K562 (cell line): ENCODE results near the gene GET4. TPM values are rescaled to one million over a fixed set of nuclear protein-coding genes. Genes with fewer than 3 reads are reported as not detected.
A peak's percentile ranks its signal among the peaks of the same experiment; 100 is the strongest.

Experiments used
- BACH1 ChIP-seq: fragments of 200-800 bp; sonication (Bioruptor generic); IDR thresholded peaks from 2 replicates; pipeline ENCODE4 v1.6.1; 2016; ENCODE audit warnings: missing genetic modification characterization, missing compliant biosample characterization
- BMI1 ChIP-seq: fragments of 150-350 bp; IDR thresholded peaks from 2 replicates; pipeline ENCODE4 v1.6.1; 2014; ENCODE audit warnings: low read length
- CHCHD3 ChIP-seq: fragments of 250-450 bp; sonication (Bioruptor Pico); IDR thresholded peaks from 2 replicates; pipeline ENCODE4 v2.1.2; 2022; ENCODE audit warnings: mild to moderate bottlenecking
- DNMT1 ChIP-seq: fragments of 450-650 bp; IDR thresholded peaks from 2 replicates; pipeline ENCODE4 v1.6.1; 2016; ENCODE audit warnings: antibody characterized with exemption, mild to moderate bottlenecking
- FIP1L1 ChIP-seq: fragments of 200-400 bp; formaldehyde crosslinking; IDR thresholded peaks from 2 replicates; pipeline ENCODE4 v1.6.1; 2018; ENCODE audit warnings: mild to moderate bottlenecking, low read depth, low read length; ENCODE audit not compliant: poor library complexity, severe bottlenecking
- HOXB6 ChIP-seq: fragments of 250-450 bp; sonication (Bioruptor Pico); IDR thresholded peaks from 2 replicates; pipeline ENCODE4 v1.5.1; 2022; ENCODE audit warnings: mild to moderate bottlenecking, borderline replicate concordance
- MEF2A ChIP-seq: IDR thresholded peaks from 2 replicates; pipeline ENCODE4 v1.6.1; 2011; ENCODE audit warnings: low read depth, mild to moderate bottlenecking, low read length, moderate library complexity; ENCODE audit not compliant: control insufficient read depth
- RBFOX2 ChIP-seq: fragments of 200-400 bp; formaldehyde crosslinking; IDR thresholded peaks from 2 replicates; pipeline ENCODE4 v1.6.1; 2017; ENCODE audit warnings: low read depth, mild to moderate bottlenecking, low read length, moderate library complexity
- ZC3H11A ChIP-seq: IDR thresholded peaks from 2 replicates; pipeline ENCODE4 v1.6.1; 2012; ENCODE audit warnings: low read depth, low read length, improper control_type of control experiment
- ZC3H8 ChIP-seq: fragments of 450-650 bp; IDR thresholded peaks from 2 replicates; pipeline ENCODE4 v1.6.1; 2017
- ZNF263 ChIP-seq: sonication (generic); formaldehyde crosslinking; IDR thresholded peaks from 2 replicates; pipeline ENCODE4 v1.8.0; 2022; ENCODE audit warnings: mild to moderate bottlenecking, missing genetic modification reagents, borderline replicate concordance
- ZNF778 ChIP-seq: fragments of 450-650 bp; formaldehyde crosslinking; IDR thresholded peaks from 2 replicates; pipeline ENCODE4 v1.4.0; 2020; ENCODE audit warnings: mild to moderate bottlenecking, moderate library complexity
- polyA plus RNA-seq, 8 experiments: library from polyadenylated mRNA; depleted of rRNA in 4 of 8; stranded (reverse) in 5 of 8; unstranded in 3 of 8; fragments of >200 nt; fragmentation: Nextera tagmentation in 2 of 8; fragmentation: Illumina TruSeq in 1 of 8; extraction: Ambion mirVana in 2 of 8; extraction: Trizol in 1 of 8; gene quantifications; 2 replicates each; pipeline versions ENCODE4 v1.2.1 to v1.2.3, GENCODE V29; 2011 to 2014; ENCODE audit warnings: inconsistent platforms in 1 of 8, missing spikeins in 1 of 8
- total RNA-seq, 7 experiments: library from RNA; depleted of rRNA in 6 of 7; stranded (reverse); fragments of >200 nt in 6 of 7; fragmentation: Illumina TruSeq in 2 of 7; extraction: Trizol in 2 of 7; gene quantifications; 2 replicates each; pipeline versions ENCODE4 v1.2.1 to v1.2.3, GENCODE V29; 2011 to 2021; ENCODE audit warnings: low replicate concordance in 1 of 7
- TF ChIP-seq, protein P1 (sequence below): fragments of 250-450 bp; sonication (Bioruptor Pico); IDR thresholded peaks from 2 replicates; pipeline ENCODE4 v1.4.0; 2020
- TF ChIP-seq, protein P2 (sequence below), 2 experiments: fragments of 450-650 bp; conservative IDR thresholded peaks; 2 replicates each; pipeline ENCODE4 v1.6.1; 2017; ENCODE audit warnings: mild to moderate bottlenecking in 2 of 2, moderate library complexity in 2 of 2
- TF ChIP-seq, protein P3 (sequence below): fragments of 250-450 bp; sonication (Bioruptor Pico); IDR thresholded peaks from 2 replicates; pipeline ENCODE4 v1.9.0; 2021; ENCODE audit warnings: mild to moderate bottlenecking, inconsistent platforms
- TF ChIP-seq, protein P4 (sequence below): IDR thresholded peaks from 2 replicates; pipeline ENCODE4 v1.6.1; 2016; ENCODE audit warnings: missing genetic modification characterization, missing compliant biosample characterization

GET4 gene
- total and polyA plus RNA-seq, 9 of the 15 experiments (the other 6 are each of a cell fraction or from before 2014, with no cell fraction given) = 0.99 to 122 (median 40.4) TPM

DNA sequence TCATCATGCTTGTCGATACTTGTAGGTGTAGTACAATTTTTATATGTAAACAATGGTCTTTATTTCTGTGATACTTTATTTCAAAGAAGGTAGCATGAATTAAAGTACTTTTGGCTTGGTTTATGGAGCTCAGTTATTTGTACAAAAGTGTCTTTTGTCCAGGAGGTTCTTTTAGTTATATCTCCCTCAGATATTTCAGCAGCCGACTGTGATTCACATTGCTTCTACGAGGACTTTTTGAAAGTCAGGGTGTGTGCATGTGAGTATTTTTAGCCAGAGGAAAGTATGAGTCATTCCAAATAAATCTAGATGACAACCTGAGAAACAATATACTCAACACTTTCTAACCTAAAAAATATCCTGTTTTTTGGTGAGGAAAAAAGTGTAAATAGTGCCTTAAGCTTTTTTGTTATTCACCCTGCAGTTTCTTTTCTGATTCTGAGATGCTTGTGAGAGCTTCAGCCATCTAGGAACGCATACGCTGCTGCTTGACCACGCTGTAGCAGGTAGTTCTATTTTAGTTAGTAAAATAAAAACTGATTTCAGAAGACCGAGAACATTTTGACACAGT, 44.7 kb upstream of the GET4 start (continued):
- TF ChIP-seq, protein P1, sequence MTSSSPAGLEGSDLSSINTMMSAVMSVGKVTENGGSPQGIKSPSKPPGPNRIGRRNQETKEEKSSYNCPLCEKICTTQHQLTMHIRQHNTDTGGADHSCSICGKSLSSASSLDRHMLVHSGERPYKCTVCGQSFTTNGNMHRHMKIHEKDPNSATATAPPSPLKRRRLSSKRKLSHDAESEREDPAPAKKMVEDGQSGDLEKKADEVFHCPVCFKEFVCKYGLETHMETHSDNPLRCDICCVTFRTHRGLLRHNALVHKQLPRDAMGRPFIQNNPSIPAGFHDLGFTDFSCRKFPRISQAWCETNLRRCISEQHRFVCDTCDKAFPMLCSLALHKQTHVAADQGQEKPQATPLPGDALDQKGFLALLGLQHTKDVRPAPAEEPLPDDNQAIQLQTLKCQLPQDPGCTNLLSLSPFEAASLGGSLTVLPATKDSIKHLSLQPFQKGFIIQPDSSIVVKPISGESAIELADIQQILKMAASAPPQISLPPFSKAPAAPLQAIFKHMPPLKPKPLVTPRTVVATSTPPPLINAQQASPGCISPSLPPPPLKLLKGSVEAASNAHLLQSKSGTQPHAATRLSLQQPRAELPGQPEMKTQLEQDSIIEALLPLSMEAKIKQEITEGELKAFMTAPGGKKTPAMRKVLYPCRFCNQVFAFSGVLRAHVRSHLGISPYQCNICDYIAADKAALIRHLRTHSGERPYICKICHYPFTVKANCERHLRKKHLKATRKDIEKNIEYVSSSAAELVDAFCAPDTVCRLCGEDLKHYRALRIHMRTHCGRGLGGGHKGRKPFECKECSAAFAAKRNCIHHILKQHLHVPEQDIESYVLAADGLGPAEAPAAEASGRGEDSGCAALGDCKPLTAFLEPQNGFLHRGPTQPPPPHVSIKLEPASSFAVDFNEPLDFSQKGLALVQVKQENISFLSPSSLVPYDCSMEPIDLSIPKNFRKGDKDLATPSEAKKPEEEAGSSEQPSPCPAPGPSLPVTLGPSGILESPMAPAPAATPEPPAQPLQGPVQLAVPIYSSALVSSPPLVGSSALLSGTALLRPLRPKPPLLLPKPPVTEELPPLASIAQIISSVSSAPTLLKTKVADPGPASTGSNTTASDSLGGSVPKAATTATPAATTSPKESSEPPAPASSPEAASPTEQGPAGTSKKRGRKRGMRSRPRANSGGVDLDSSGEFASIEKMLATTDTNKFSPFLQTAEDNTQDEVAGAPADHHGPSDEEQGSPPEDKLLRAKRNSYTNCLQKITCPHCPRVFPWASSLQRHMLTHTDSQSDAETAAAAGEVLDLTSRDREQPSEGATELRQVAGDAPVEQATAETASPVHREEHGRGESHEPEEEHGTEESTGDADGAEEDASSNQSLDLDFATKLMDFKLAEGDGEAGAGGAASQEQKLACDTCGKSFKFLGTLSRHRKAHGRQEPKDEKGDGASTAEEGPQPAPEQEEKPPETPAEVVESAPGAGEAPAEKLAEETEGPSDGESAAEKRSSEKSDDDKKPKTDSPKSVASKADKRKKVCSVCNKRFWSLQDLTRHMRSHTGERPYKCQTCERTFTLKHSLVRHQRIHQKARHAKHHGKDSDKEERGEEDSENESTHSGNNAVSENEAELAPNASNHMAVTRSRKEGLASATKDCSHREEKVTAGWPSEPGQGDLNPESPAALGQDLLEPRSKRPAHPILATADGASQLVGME (CRISPR knock-in tag) = no peak
- TF ChIP-seq, protein P2, sequence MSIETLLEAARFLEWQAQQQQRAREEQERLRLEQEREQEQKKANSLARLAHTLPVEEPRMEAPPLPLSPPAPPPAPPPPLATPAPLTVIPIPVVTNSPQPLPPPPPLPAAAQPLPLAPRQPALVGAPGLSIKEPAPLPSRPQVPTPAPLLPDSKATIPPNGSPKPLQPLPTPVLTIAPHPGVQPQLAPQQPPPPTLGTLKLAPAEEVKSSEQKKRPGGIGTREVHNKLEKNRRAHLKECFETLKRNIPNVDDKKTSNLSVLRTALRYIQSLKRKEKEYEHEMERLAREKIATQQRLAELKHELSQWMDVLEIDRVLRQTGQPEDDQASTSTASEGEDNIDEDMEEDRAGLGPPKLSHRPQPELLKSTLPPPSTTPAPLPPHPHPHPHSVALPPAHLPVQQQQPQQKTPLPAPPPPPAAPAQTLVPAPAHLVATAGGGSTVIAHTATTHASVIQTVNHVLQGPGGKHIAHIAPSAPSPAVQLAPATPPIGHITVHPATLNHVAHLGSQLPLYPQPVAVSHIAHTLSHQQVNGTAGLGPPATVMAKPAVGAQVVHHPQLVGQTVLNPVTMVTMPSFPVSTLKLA (conservative IDR thresholded peaks at IDR 0.05) = peak; percentile 41 to 48; a peak in 3 of 4 replicates
- TF ChIP-seq RBFOX2 = no peak
- no peak for TF ChIP-seq ZNF263
- no peak for TF ChIP-seq ZC3H8
- TF ChIP-seq HOXB6 = no peak
- TF ChIP-seq FIP1L1 = no peak
- no peak for TF ChIP-seq ZNF778
- TF ChIP-seq, protein P3, sequence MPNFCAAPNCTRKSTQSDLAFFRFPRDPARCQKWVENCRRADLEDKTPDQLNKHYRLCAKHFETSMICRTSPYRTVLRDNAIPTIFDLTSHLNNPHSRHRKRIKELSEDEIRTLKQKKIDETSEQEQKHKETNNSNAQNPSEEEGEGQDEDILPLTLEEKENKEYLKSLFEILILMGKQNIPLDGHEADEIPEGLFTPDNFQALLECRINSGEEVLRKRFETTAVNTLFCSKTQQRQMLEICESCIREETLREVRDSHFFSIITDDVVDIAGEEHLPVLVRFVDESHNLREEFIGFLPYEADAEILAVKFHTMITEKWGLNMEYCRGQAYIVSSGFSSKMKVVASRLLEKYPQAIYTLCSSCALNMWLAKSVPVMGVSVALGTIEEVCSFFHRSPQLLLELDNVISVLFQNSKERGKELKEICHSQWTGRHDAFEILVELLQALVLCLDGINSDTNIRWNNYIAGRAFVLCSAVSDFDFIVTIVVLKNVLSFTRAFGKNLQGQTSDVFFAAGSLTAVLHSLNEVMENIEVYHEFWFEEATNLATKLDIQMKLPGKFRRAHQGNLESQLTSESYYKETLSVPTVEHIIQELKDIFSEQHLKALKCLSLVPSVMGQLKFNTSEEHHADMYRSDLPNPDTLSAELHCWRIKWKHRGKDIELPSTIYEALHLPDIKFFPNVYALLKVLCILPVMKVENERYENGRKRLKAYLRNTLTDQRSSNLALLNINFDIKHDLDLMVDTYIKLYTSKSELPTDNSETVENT (CRISPR knock-in tag) = no peak
- peak; percentile 97 for TF ChIP-seq MEF2A
- no peak for TF ChIP-seq BACH1 (tag)
- TF ChIP-seq, protein P4, sequence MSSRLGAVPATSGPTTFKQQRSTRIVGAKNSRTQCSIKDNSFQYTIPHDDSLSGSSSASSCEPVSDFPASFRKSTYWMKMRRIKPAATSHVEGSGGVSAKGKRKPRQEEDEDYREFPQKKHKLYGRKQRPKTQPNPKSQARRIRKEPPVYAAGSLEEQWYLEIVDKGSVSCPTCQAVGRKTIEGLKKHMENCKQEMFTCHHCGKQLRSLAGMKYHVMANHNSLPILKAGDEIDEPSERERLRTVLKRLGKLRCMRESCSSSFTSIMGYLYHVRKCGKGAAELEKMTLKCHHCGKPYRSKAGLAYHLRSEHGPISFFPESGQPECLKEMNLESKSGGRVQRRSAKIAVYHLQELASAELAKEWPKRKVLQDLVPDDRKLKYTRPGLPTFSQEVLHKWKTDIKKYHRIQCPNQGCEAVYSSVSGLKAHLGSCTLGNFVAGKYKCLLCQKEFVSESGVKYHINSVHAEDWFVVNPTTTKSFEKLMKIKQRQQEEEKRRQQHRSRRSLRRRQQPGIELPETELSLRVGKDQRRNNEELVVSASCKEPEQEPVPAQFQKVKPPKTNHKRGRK (tag) = no peak
- TF ChIP-seq ZC3H11A = no peak
- TF ChIP-seq DNMT1 = no peak
- no peak for TF ChIP-seq BMI1
- no peak for TF ChIP-seq CHCHD3
